Activated CD4-positive, alpha-beta T cell treated with anti-CD3 and anti-CD28 coated beads, Interleukin-2, amount 50 U/mL, for 24 hours (primary cell): ENCODE results near the gene GAL3ST3.
"Not testable (repeated sequence)": the region's sequence is repeated elsewhere in the genome, so short reads cannot be mapped to it uniquely, and the experiment has no call there.

ENCODE experiments used
- DNase-seq, 2 donors: peaks; one replicate each; pipeline ENCODE4 v3.0.0-alpha.2; 2020; ENCODE audit warnings: low read depth in 1 of 2, low spot score in 1 of 2

Gene GAL3ST3

GRCh38 chr11:66013762-66014100, 35.2 kb downstream of the GAL3ST3 start:
- DNase-seq = no peak

- DNase-seq = no peak
These were observed 35.8 kb downstream of the GAL3ST3 start for GRCh38 chr11:66012946-66013761.

- no peak for DNase-seq
These were observed 36.5 kb downstream of the GAL3ST3 start for GRCh38 chr11:66012371-66012945.

- no peak for DNase-seq
These were observed 37.1 kb downstream of the GAL3ST3 start, which contains the start of gene CST6 for GRCh38 chr11:66011785-66012303. Gene CST6 (plus strand): TSS chr11:66012008. CDS start chr11:66012045, 37 bp downstream.

- DNase-seq = no peak
These were observed 37.6 kb downstream of the GAL3ST3 start for GRCh38 chr11:66011239-66011784.

- DNase-seq = not testable (repeated sequence)
These were observed 38.9 kb downstream of the GAL3ST3 start for GRCh38 chr11:66010036-66010435.

- DNase-seq = no peak
These were observed 40.4 kb downstream of the GAL3ST3 start for GRCh38 chr11:66008468-66009101.

GRCh38 chr11:66008095-66008467, 40.9 kb downstream of the GAL3ST3 start:
- no peak for DNase-seq

GRCh38 chr11:66007201-66007634, 41.7 kb downstream of the GAL3ST3 start:
- no peak for DNase-seq

- no peak for DNase-seq
These were observed 42.1 kb downstream of the GAL3ST3 start for GRCh38 chr11:66006891-66007176.

- no peak for DNase-seq
These were observed 42.6 kb downstream of the GAL3ST3 start for GRCh38 chr11:66006134-66006890.

- DNase-seq = no peak
These were observed 44.8 kb downstream of the GAL3ST3 start for GRCh38 chr11:66004186-66004585.

- no peak for DNase-seq
These were observed 45.7 kb downstream of the GAL3ST3 start for GRCh38 chr11:66003291-66003690.

GRCh38 chr11:66002648-66003225, 46.2 kb downstream of the GAL3ST3 start:
- DNase-seq = no peak

GRCh38 chr11:66001942-66002647, 46.9 kb downstream of the GAL3ST3 start, which contains the start of the genes BANF1 and EIF1AD:
Gene BANF1 (plus strand): TSS chr11:66002503. CDS start chr11:66003251, 748 bp downstream.
Gene EIF1AD (minus strand): TSS chr11:66002157. CDS start chr11:66000389, 1,768 bp downstream.
- DNase-seq = peak; percentile 85 to 96

GRCh38 chr11:65997286-65997685, 51.7 kb downstream of the GAL3ST3 start:
- no peak for DNase-seq

GRCh38 chr11:65992056-65992455, 56.9 kb downstream of the GAL3ST3 start:
- no peak for DNase-seq
